GF-D8 (cell line): ENCODE results near the gene CALHM6.
"Not testable (repeated sequence)": the region's sequence is repeated elsewhere in the genome, so short reads cannot be mapped to it uniquely, and the experiment has no call there.

Source experiments
- DNase-seq: peaks from one replicate; lab custom pipeline; 2025; lab: John Stamatoyannopoulos, UW

Gene CALHM6

GRCh38 chr6:116476002-116476678, 15.0 kb downstream of the CALHM6 start:
- peak; percentile 89 for DNase-seq

GRCh38 chr6:116482780-116483179, 21.6 kb downstream of the CALHM6 start:
- DNase-seq, result no peak

GRCh38 chr6:116483616-116484015, 22.4 kb downstream of the CALHM6 start:
- DNase-seq, result no peak

- DNase-seq, result no peak
Observed at GRCh38 chr6:116485559-116486184, 24.5 kb downstream of the CALHM6 start.

GRCh38 chr6:116491610-116492330, 30.6 kb downstream of the CALHM6 start:
- no peak for DNase-seq

GRCh38 chr6:116492331-116493067, 31.3 kb downstream of the CALHM6 start:
- peak; percentile 90 for DNase-seq

GRCh38 chr6:116495161-116495560, 34.0 kb downstream of the CALHM6 start:
- DNase-seq, result not testable (repeated sequence)

GRCh38 chr6:116497113-116497676, 36.0 kb downstream of the CALHM6 start:
- DNase-seq, result no peak

- DNase-seq, result no peak
Observed at GRCh38 chr6:116500969-116501433, 39.8 kb downstream of the CALHM6 start.

GRCh38 chr6:116507324-116507723, 46.1 kb downstream of the CALHM6 start:
- DNase-seq, result no peak

- DNase-seq, result no peak
Observed at GRCh38 chr6:116508527-116508926, 47.4 kb downstream of the CALHM6 start.

- DNase-seq, result no peak
Observed at GRCh38 chr6:116511424-116512110, 50.4 kb downstream of the CALHM6 start, which contains the start of gene CALHM5. Gene CALHM5 (plus strand): TSS chr6:116511639. CDS start chr6:116511697, 58 bp downstream.

- no peak for DNase-seq
Observed at GRCh38 chr6:116512111-116512559, 51.0 kb downstream of the CALHM6 start.

- no peak for DNase-seq
Observed at GRCh38 chr6:116512734-116513133, 51.6 kb downstream of the CALHM6 start.
